Suprapubic skin (tissue), 4 donors: Measurements from ENCODE around the gene NABP1. TPM values are rescaled to one million over a fixed set of nuclear protein-coding genes. Genes with fewer than 3 reads are reported as not detected.

Experiments used
- DNase-seq, 2 donors: peaks; one replicate each; pipeline ENCODE4 v3.0.0-alpha.2; 2019; ENCODE audit warnings: low spot score in 2 of 2
- H3K27ac ChIP-seq: fragments of 200-600 bp; sonication (generic); one replicate; pipeline ENCODE4 v1.5.1; 2019
- H3K27me3 ChIP-seq: fragments of 200-600 bp; sonication (generic); one replicate; pipeline ENCODE4 v1.5.1; 2019
- H3K36me3 ChIP-seq: fragments of 200-600 bp; sonication (generic); one replicate; pipeline ENCODE4 v1.5.1; 2019
- H3K4me1 ChIP-seq: fragments of 200-600 bp; sonication (generic); one replicate; pipeline ENCODE4 v1.5.1; 2019
- H3K4me3 ChIP-seq: fragments of 200-600 bp; sonication (generic); one replicate; pipeline ENCODE4 v1.5.1; 2019; ENCODE audit warnings: mild to moderate bottlenecking
- H3K9me3 ChIP-seq: fragments of 200-600 bp; sonication (generic); one replicate; pipeline ENCODE4 v1.5.1; 2019
- CTCF ChIP-seq, 2 donors: fragments of 200-600 bp in 1 of 2; fragments of 450-650 bp in 1 of 2; sonication (generic) in 1 of 2; IDR thresholded peaks; one replicate each; pipeline ENCODE4 v1.5.1; 2016 to 2019; ENCODE audit warnings: antibody characterized with exemption in 2 of 2, mild to moderate bottlenecking in 1 of 2, moderate library complexity in 1 of 2
- EP300 ChIP-seq: sonication (generic); formaldehyde crosslinking; IDR thresholded peaks from one replicate; pipeline ENCODE4 v1.6.1; 2017; ENCODE audit warnings: antibody characterized with exemption
- POLR2A ChIP-seq, 2 donors: fragments of 450-650 bp; IDR thresholded peaks; one replicate each; pipeline ENCODE4 v1.6.1; 2017; ENCODE audit warnings: antibody characterized with exemption in 2 of 2, mild to moderate bottlenecking in 2 of 2, moderate library complexity in 2 of 2
- POLR2AphosphoS5 ChIP-seq, 3 donors: sonication (generic); formaldehyde crosslinking; IDR thresholded peaks; one replicate each; pipeline ENCODE4 v1.6.1; 2017; ENCODE audit warnings: antibody characterized with exemption in 3 of 3
- WGBS: methylation state at CpG from one replicate; pipeline ENCODE4 v1.1.5; 2018; 5-methylcytosine and 5-hydroxymethylcytosine counted together
- total RNA-seq, 4 donors: library from RNA; depleted of rRNA; stranded (reverse); fragments of >200 nt; gene quantifications; one replicate each; pipeline ENCODE4 v1.1.0, GENCODE V29; 2016

NABP1 gene
- total RNA-seq, 4 donors from 2014 or later: 6.3 to 33.6 (median 16.1) TPM

- WGBS: 61% methylated on average over 3 of the region's 3 CpGs
- H3K36me3 ChIP-seq: no peaks in the 10 kb centered on the region
- no peak overlapping the region for H3K4me3 ChIP-seq
- H3K4me1 ChIP-seq: peaks cover 12% of the 10 kb centered on the region
- H3K9me3 ChIP-seq: no peaks in the 10 kb centered on the region
- H3K27ac ChIP-seq: no peak overlapping the region
- H3K27me3 ChIP-seq: no peaks in the 10 kb centered on the region
- no peak for DNase-seq
- TF ChIP-seq POLR2AphosphoS5 (IDR thresholded peaks at IDR 0.05) (no peak), EP300 (no peak), POLR2A (IDR thresholded peaks at IDR 0.05) (no peak), CTCF (IDR thresholded peaks at IDR 0.05) (no peak)
These were observed 26.8 kb upstream of the NABP1 start for GRCh38 chr2:191650896-191651773.

GRCh38 chr2:191653667-191654391, 24.1 kb upstream of the NABP1 start:
- H3K4me1 ChIP-seq: peaks cover 18% of the 10 kb centered on the region
- H3K4me3 ChIP-seq: no peak overlapping the region
- DNase-seq: no peak
- no peaks in the 10 kb centered on the region for H3K36me3 ChIP-seq
- H3K9me3 ChIP-seq: no peaks in the 10 kb centered on the region
- H3K27me3 ChIP-seq: no peaks in the 10 kb centered on the region
- TF ChIP-seq POLR2A (IDR thresholded peaks at IDR 0.05) (no peak), EP300 (no peak), POLR2AphosphoS5 (IDR thresholded peaks at IDR 0.05) (no peak), CTCF (IDR thresholded peaks at IDR 0.05) (no peak)
- H3K27ac ChIP-seq: no peak overlapping the region
- 86% methylated on average over 5 of the region's 5 CpGs for WGBS

- Histone ChIP-seq H3K4me3 (no peak overlapping the region), H3K9me3 (no peaks in the 10 kb centered on the region), H3K4me1 (peaks cover 14% of the 10 kb centered on the region), H3K27ac (peak overlapping the region; percentile 40), H3K27me3 (no peaks in the 10 kb centered on the region), H3K36me3 (no peaks in the 10 kb centered on the region)
- TF ChIP-seq POLR2A (IDR thresholded peaks at IDR 0.05): no peak
- no peak for TF ChIP-seq EP300
- no peak for TF ChIP-seq POLR2AphosphoS5 (IDR thresholded peaks at IDR 0.05)
- TF ChIP-seq CTCF (IDR thresholded peaks at IDR 0.05): no peak
- DNase-seq: no peak
These were observed 21.5 kb upstream of the NABP1 start for GRCh38 chr2:191656391-191656790.

GRCh38 chr2:191656792-191657191, 21.1 kb upstream of the NABP1 start:
- no peaks in the 10 kb centered on the region for H3K36me3 ChIP-seq
- no peak overlapping the region for H3K4me3 ChIP-seq
- DNase-seq: no peak
- H3K27me3 ChIP-seq: no peaks in the 10 kb centered on the region
- no peaks in the 10 kb centered on the region for H3K9me3 ChIP-seq
- peaks cover 14% of the 10 kb centered on the region for H3K4me1 ChIP-seq
- TF ChIP-seq POLR2A (IDR thresholded peaks at IDR 0.05) (no peak), EP300 (no peak), POLR2AphosphoS5 (IDR thresholded peaks at IDR 0.05) (no peak), CTCF (IDR thresholded peaks at IDR 0.05) (no peak)
- H3K27ac ChIP-seq: peak overlapping the region; percentile 40

- DNase-seq: no peak
- H3K27ac ChIP-seq: no peak overlapping the region
- H3K9me3 ChIP-seq: no peaks in the 10 kb centered on the region
- TF ChIP-seq POLR2AphosphoS5 (IDR thresholded peaks at IDR 0.05): no peak
- TF ChIP-seq EP300: no peak
- no peak for TF ChIP-seq POLR2A (IDR thresholded peaks at IDR 0.05)
- no peak for TF ChIP-seq CTCF (IDR thresholded peaks at IDR 0.05)
- no peaks in the 10 kb centered on the region for H3K27me3 ChIP-seq
- H3K4me1 ChIP-seq: peaks cover 14% of the 10 kb centered on the region
- no peaks in the 10 kb centered on the region for H3K36me3 ChIP-seq
- no peak overlapping the region for H3K4me3 ChIP-seq
These were observed 20.0 kb upstream of the NABP1 start for GRCh38 chr2:191657977-191658376.
